Astrocyte (in vitro differentiated cells and primary cell): ENCODE data around the gene DPM3. TPM values are rescaled to one million over a fixed set of nuclear protein-coding genes. Genes with fewer than 3 reads are reported as not detected.

Source experiments
- DNase-seq: peaks from one replicate; pipeline ENCODE4 v3.0.0-alpha.2; 2010; ENCODE audit warnings: low read depth
- FAIRE-seq: peaks from 2 replicates; lab custom pipeline; 2011; peaks lifted over from hg19 to GRCh38; lab: Jason Lieb, UNC
- H2AFZ ChIP-seq: 2 replicates; pipeline ENCODE4 v1.6.0; 2012; ENCODE audit warnings: low read depth, low read length, inconsistent platforms
- H3K27ac ChIP-seq: 2 replicates; pipeline ENCODE4 v1.5.1; 2011; ENCODE audit warnings: low read depth, low read length, inconsistent platforms
- H3K27me3 ChIP-seq: 2 replicates; pipeline ENCODE4 v1.6.0; 2011; ENCODE audit warnings: low read length, inconsistent platforms; ENCODE audit not compliant: insufficient read depth
- H3K36me3 ChIP-seq: 2 replicates; pipeline ENCODE4 v1.5.1; 2011; ENCODE audit warnings: low read length, inconsistent platforms; ENCODE audit not compliant: insufficient read depth
- H3K4me1 ChIP-seq: 2 replicates; pipeline ENCODE4 v1.5.1; 2011; ENCODE audit warnings: low read length, inconsistent platforms; ENCODE audit not compliant: insufficient read depth
- H3K4me2 ChIP-seq: 2 replicates; pipeline ENCODE4 v1.6.0; 2012; ENCODE audit warnings: low read length, inconsistent platforms
- H3K4me3 ChIP-seq: 2 replicates; pipeline ENCODE4 v1.5.1; 2011; ENCODE audit warnings: low read depth, mild to moderate bottlenecking, low read length, inconsistent platforms; ENCODE audit not compliant: insufficient read depth
- H3K79me2 ChIP-seq: 2 replicates; pipeline ENCODE4 v1.6.0; 2012; ENCODE audit warnings: mild to moderate bottlenecking, low read length, inconsistent platforms; ENCODE audit not compliant: insufficient read depth
- H3K9ac ChIP-seq: 2 replicates; pipeline ENCODE4 v1.6.0; 2012; ENCODE audit warnings: mild to moderate bottlenecking, low read length, inconsistent platforms
- H3K9me3 ChIP-seq: 2 replicates; pipeline ENCODE4 v1.5.1; 2012; ENCODE audit warnings: low read depth, mild to moderate bottlenecking, low read length, inconsistent platforms; ENCODE audit not compliant: insufficient read depth
- H4K20me1 ChIP-seq: 2 replicates; pipeline ENCODE4 v1.6.0; 2012; ENCODE audit warnings: low read length, inconsistent platforms; ENCODE audit not compliant: insufficient read depth
- H3K27ac Mint-ChIP-seq: one replicate; pipeline ENCODE4 v1.8.0; 2021; ENCODE audit warnings: mild to moderate bottlenecking, mixed read lengths; ENCODE audit not compliant: unreplicated experiment
- H3K27me3 Mint-ChIP-seq: one replicate; pipeline ENCODE4 v1.8.0; 2021; ENCODE audit warnings: low read depth, mixed read lengths; ENCODE audit not compliant: unreplicated experiment
- H3K36me3 Mint-ChIP-seq: one replicate; pipeline ENCODE4 v1.8.0; 2021; ENCODE audit warnings: low read depth, mixed read lengths; ENCODE audit not compliant: unreplicated experiment
- H3K4me1 Mint-ChIP-seq: one replicate; pipeline ENCODE4 v1.8.0; 2021; ENCODE audit warnings: low read depth, mixed read lengths; ENCODE audit not compliant: unreplicated experiment
- H3K4me3 Mint-ChIP-seq: one replicate; pipeline ENCODE4 v1.8.0; 2021; ENCODE audit warnings: mild to moderate bottlenecking, moderate library complexity, mixed read lengths; ENCODE audit not compliant: unreplicated experiment
- H3K9me3 Mint-ChIP-seq: one replicate; pipeline ENCODE4 v1.8.0; 2021; ENCODE audit warnings: mild to moderate bottlenecking, mixed read lengths; ENCODE audit not compliant: unreplicated experiment
- CTCF ChIP-seq: IDR thresholded peaks from 2 replicates; pipeline ENCODE4 v1.5.1; 2011; ENCODE audit warnings: low read depth, mild to moderate bottlenecking, inconsistent platforms, low read length, moderate library complexity; ENCODE audit not compliant: insufficient read depth
- EZH2 ChIP-seq: IDR thresholded peaks from 2 replicates; pipeline ENCODE4 v1.6.1; 2012; ENCODE audit warnings: mild to moderate bottlenecking, low read length, inconsistent platforms; ENCODE audit not compliant: insufficient read depth
- total RNA-seq: library from RNA; stranded (reverse); gene quantifications from 2 replicates; pipeline ENCODE4 v1.2.1, GENCODE V29; 2021

DPM3 gene
- total RNA-seq, 1 donor from 2014 or later, result 31.0 TPM

- DNase-seq, result no peak
- no peak overlapping the region for H3K4me3 Mint-ChIP-seq
- no peak overlapping the region for H3K4me3 ChIP-seq
- no peaks in the 10 kb centered on the region for H3K79me2 ChIP-seq
- no peak overlapping the region for H3K27ac ChIP-seq
- H3K27me3 Mint-ChIP-seq, result peaks cover 8% of the 10 kb centered on the region
- H3K9me3 Mint-ChIP-seq, result no peaks in the 10 kb centered on the region
- no peaks in the 10 kb centered on the region for H3K27me3 ChIP-seq
- TF ChIP-seq EZH2 (no peak), CTCF (no peak)
- no peaks in the 10 kb centered on the region for H4K20me1 ChIP-seq
- H3K4me1 ChIP-seq, result no peaks in the 10 kb centered on the region
- H2AFZ ChIP-seq, result no peak overlapping the region
- H3K4me1 Mint-ChIP-seq, result peaks cover 2% of the 10 kb centered on the region
- no peak overlapping the region for H3K4me2 ChIP-seq
- no peaks in the 10 kb centered on the region for H3K9me3 ChIP-seq
- no peak overlapping the region for H3K27ac Mint-ChIP-seq
- H3K36me3 ChIP-seq, result no peaks in the 10 kb centered on the region
- H3K36me3 Mint-ChIP-seq, result no peaks in the 10 kb centered on the region
- no peak overlapping the region for H3K9ac ChIP-seq
- FAIRE-seq, result no peak
Observed at GRCh38 chr1:155145491-155145890, 5.2 kb upstream of the DPM3 start.

GRCh38 chr1:155141749-155142148 is 1.4 kb upstream of the DPM3 start:
- no peak overlapping the region for H3K27ac ChIP-seq
- H3K9me3 ChIP-seq, result no peaks in the 10 kb centered on the region
- peaks cover 3% of the 10 kb centered on the region for H3K27me3 Mint-ChIP-seq
- TF ChIP-seq EZH2, result no peak
- no peak for TF ChIP-seq CTCF
- H3K4me3 ChIP-seq, result no peak overlapping the region
- H3K4me2 ChIP-seq, result no peak overlapping the region
- FAIRE-seq, result no peak
- peaks cover 3% of the 10 kb centered on the region for H3K36me3 ChIP-seq
- peaks cover 14% of the 10 kb centered on the region for H3K4me1 Mint-ChIP-seq
- H3K4me3 Mint-ChIP-seq, result no peak overlapping the region
- H2AFZ ChIP-seq, result no peak overlapping the region
- H3K27me3 ChIP-seq, result no peaks in the 10 kb centered on the region
- H3K4me1 ChIP-seq, result peaks cover 6% of the 10 kb centered on the region
- peaks cover 10% of the 10 kb centered on the region for H4K20me1 ChIP-seq
- H3K79me2 ChIP-seq, result peaks cover 31% of the 10 kb centered on the region
- no peak for DNase-seq
- H3K27ac Mint-ChIP-seq, result no peak overlapping the region
- H3K36me3 Mint-ChIP-seq, result peaks cover 2% of the 10 kb centered on the region
- H3K9me3 Mint-ChIP-seq, result no peaks in the 10 kb centered on the region
- no peak overlapping the region for H3K9ac ChIP-seq

- peak overlapping the region; percentile 91 for H2AFZ ChIP-seq
- Mint-ChIP-seq H3K36me3 (peaks cover 2% of the 10 kb centered on the region), H3K4me3 (peak overlapping the region; percentile 99), H3K9me3 (no peaks in the 10 kb centered on the region), H3K4me1 (peaks cover 16% of the 10 kb centered on the region), H3K27me3 (no peaks in the 10 kb centered on the region), H3K27ac (peak overlapping the region; percentile 97)
- peak overlapping the region; percentile 98 for H3K4me3 ChIP-seq
- H3K79me2 ChIP-seq, result peaks cover 33% of the 10 kb centered on the region
- DNase-seq (no peak), FAIRE-seq (no peak)
- no peaks in the 10 kb centered on the region for H3K9me3 ChIP-seq
- peak overlapping the region; percentile 96 for H3K9ac ChIP-seq
- no peaks in the 10 kb centered on the region for H3K27me3 ChIP-seq
- TF ChIP-seq EZH2 (no peak), CTCF (no peak)
- H3K36me3 ChIP-seq, result peaks cover 3% of the 10 kb centered on the region
- peaks cover 10% of the 10 kb centered on the region for H4K20me1 ChIP-seq
- H3K4me1 ChIP-seq, result peaks cover 8% of the 10 kb centered on the region
- H3K27ac ChIP-seq, result no peak overlapping the region
- H3K4me2 ChIP-seq, result peak overlapping the region; percentile 96
Observed at GRCh38 chr1:155140630-155140953, 261 bp upstream of the DPM3 start.
